ENCODE data around the gene DNAH17. TPM values are rescaled to one million over a fixed set of nuclear protein-coding genes. Genes with fewer than 3 reads are reported as not detected.

The DNAH17 gene
- total RNA-seq, 5 donors from 2014 or later (not counting 1 experiment from before 2014, with no cell fraction given), result 0.33 to 1.2 (median 1.1) TPM

GRCh38 chr17:78485290-78486168, 91.7 kb downstream of the DNAH17 start:
- H3K27ac ChIP-seq (ENCODE audit: low read length), result no peak overlapping the region
- H3K36me3 ChIP-seq (ENCODE audit: control insufficient read depth in 2 of 2, extremely low read depth in 1 of 2, insufficient read depth in 1 of 2, low read length in 1 of 2), result no peaks in the 10 kb centered on the region
- H3K4me1 Mint-ChIP-seq, result peaks cover 5 to 8% (median 7%) of the 10 kb centered on the region in 3 donors
- H3K4me1 ChIP-seq (ENCODE audit: control insufficient read depth in 1 of 2, extremely low read depth in 1 of 2, insufficient read depth in 2 of 2, low read length in 2 of 2), result peaks cover 0 to 14% of the 10 kb centered on the region in 2 experiments
- peak overlapping the region in 2 of 3 donors; percentile 70 to 75 for H3K4me3 Mint-ChIP-seq
- POLR2A ChIA-PET, result interaction anchor here in 1 of 2 donors (0.6 kb wide), 1 partner anchor 73 kb away, joined by 3 read pairs; no protein-coding TSS in a partner anchor
- 92% methylated on average over 26 of the region's 32 CpGs for WGBS (ENCODE audit: insufficient coverage)
- DNase-seq, result no peak
- no peaks in the 10 kb centered on the region for H3K9me3 Mint-ChIP-seq
- H3K4me3 ChIP-seq (ENCODE audit: control insufficient read depth in 1 of 2, extremely low read depth in 1 of 2, low read length in 1 of 2), result no peak overlapping the region
- peaks cover 0 to 30% of the 10 kb centered on the region in 2 experiments for H3K27me3 ChIP-seq (replicated peaks in 1 of 2; ENCODE audit: control insufficient read depth in 2 of 2, extremely low read depth in 1 of 2, insufficient read depth in 2 of 2, low read length in 1 of 2)
- ATAC-seq (replicated peaks in 1 of 4), result no peak
- H3K27me3 Mint-ChIP-seq, result peaks cover 0 to 10% of the 10 kb centered on the region in 2 donors
- CTCF ChIA-PET, result interaction anchor here in 1 of 2 donors (0.5 kb wide), 1 partner anchor 74 kb away, joined by 3 read pairs; no protein-coding TSS in a partner anchor
- H3K9me3 ChIP-seq, result no peaks in the 10 kb centered on the region
- peak overlapping the region in 1 of 2 donors; percentile 28 for H3K27ac Mint-ChIP-seq
- H3K36me3 Mint-ChIP-seq, result no peaks in the 10 kb centered on the region

GRCh38 chr17:78484271-78485246, 92.6 kb downstream of the DNAH17 start:
- CTCF ChIA-PET, result no interaction called here
- peaks cover 0 to 10% of the 10 kb centered on the region in 2 donors for H3K27me3 Mint-ChIP-seq

GRCh38 chr17:78479369-78479768, 97.8 kb downstream of the DNAH17 start:
- Histone ChIP-seq H3K36me3 (ENCODE audit: control insufficient read depth in 2 of 2, extremely low read depth in 1 of 2, insufficient read depth in 1 of 2, low read length in 1 of 2) (no peaks in the 10 kb centered on the region), H3K4me3 (ENCODE audit: control insufficient read depth in 1 of 2, extremely low read depth in 1 of 2, low read length in 1 of 2) (no peak overlapping the region), H3K27ac (ENCODE audit: low read length) (no peak overlapping the region), H3K9me3 (no peaks in the 10 kb centered on the region), H3K27me3 (replicated peaks in 1 of 2; ENCODE audit: control insufficient read depth in 2 of 2, extremely low read depth in 1 of 2, insufficient read depth in 2 of 2, low read length in 1 of 2) (peaks cover 0 to 42% of the 10 kb centered on the region in 2 experiments), H3K4me1 (ENCODE audit: control insufficient read depth in 1 of 2, extremely low read depth in 1 of 2, insufficient read depth in 2 of 2, low read length in 2 of 2) (peaks cover 0 to 23% of the 10 kb centered on the region in 2 experiments)
- Mint-ChIP-seq H3K9me3 (no peaks in the 10 kb centered on the region), H3K4me3 (no peak overlapping the region), H3K27ac (no peak overlapping the region), H3K27me3 (peaks cover 0 to 11% of the 10 kb centered on the region in 2 donors), H3K36me3 (no peaks in the 10 kb centered on the region), H3K4me1 (peaks cover 5 to 13% (median 9%) of the 10 kb centered on the region in 3 donors)
- CTCF ChIA-PET, result interaction anchor here in 1 of 2 donors (0.6 kb wide), 1 partner anchor 118 kb away, joined by 3 read pairs; no protein-coding TSS in a partner anchor
- DNase-seq, result no peak
- POLR2A ChIA-PET, result no interaction called here
- ATAC-seq (replicated peaks in 1 of 4), result no peak
- 92% methylated on average over 2 of the region's 11 CpGs for WGBS (ENCODE audit: insufficient coverage)

More at GRCh38 chr17:78484271-78485246, 92.6 kb downstream of the DNAH17 start:
- POLR2A ChIA-PET, result no interaction called here
- H3K4me1 ChIP-seq (ENCODE audit: control insufficient read depth in 1 of 2, extremely low read depth in 1 of 2, insufficient read depth in 2 of 2, low read length in 2 of 2), result peaks cover 0 to 14% of the 10 kb centered on the region in 2 experiments
- peaks cover 0 to 30% of the 10 kb centered on the region in 2 experiments for H3K27me3 ChIP-seq (replicated peaks in 1 of 2; ENCODE audit: control insufficient read depth in 2 of 2, extremely low read depth in 1 of 2, insufficient read depth in 2 of 2, low read length in 1 of 2)
- ATAC-seq (replicated peaks in 1 of 4), result peak; percentile 91 to 100 (median 94)
- H3K36me3 ChIP-seq (ENCODE audit: control insufficient read depth in 2 of 2, extremely low read depth in 1 of 2, insufficient read depth in 1 of 2, low read length in 1 of 2), result no peaks in the 10 kb centered on the region
- Mint-ChIP-seq H3K4me1 (peaks cover 5 to 8% (median 7%) of the 10 kb centered on the region in 3 donors), H3K36me3 (no peaks in the 10 kb centered on the region), H3K4me3 (peak overlapping the region; percentile 62 to 75 (median 70)), H3K9me3 (no peaks in the 10 kb centered on the region), H3K27ac (peak overlapping the region in 1 of 2 donors; percentile 16)
- 17% methylated on average over 30 of the region's 43 CpGs for WGBS (ENCODE audit: insufficient coverage)
- no peak overlapping the region for H3K27ac ChIP-seq (ENCODE audit: low read length)
- DNase-seq, result peak; percentile 10 to 72 (median 52)
- H3K4me3 ChIP-seq (ENCODE audit: control insufficient read depth in 1 of 2, extremely low read depth in 1 of 2, low read length in 1 of 2), result peak overlapping the region; percentile 42 to 64
- no peaks in the 10 kb centered on the region for H3K9me3 ChIP-seq

- no peak for ATAC-seq (replicated peaks in 1 of 4)
- peaks cover 0 to 36% of the 10 kb centered on the region in 2 experiments for H3K27me3 ChIP-seq (replicated peaks in 1 of 2; ENCODE audit: control insufficient read depth in 2 of 2, extremely low read depth in 1 of 2, insufficient read depth in 2 of 2, low read length in 1 of 2)
These were observed 98.4 kb downstream of the DNAH17 start for GRCh38 chr17:78478757-78479297.

GRCh38 chr17:78477913-78478756, 99.1 kb downstream of the DNAH17 start:
- 71% methylated on average over 2 of the region's 2 CpGs for WGBS (ENCODE audit: insufficient coverage)
- Mint-ChIP-seq H3K27ac (no peak overlapping the region), H3K27me3 (peaks cover 0 to 8% of the 10 kb centered on the region in 2 donors), H3K4me3 (no peak overlapping the region), H3K4me1 (peaks cover 0 to 11% (median 6%) of the 10 kb centered on the region in 3 donors), H3K9me3 (no peaks in the 10 kb centered on the region), H3K36me3 (no peaks in the 10 kb centered on the region)
- ChIA-PET CTCF (no interaction called here), POLR2A (no interaction called here)
- DNase-seq (no peak), ATAC-seq (replicated peaks in 1 of 4) (no peak)
- H3K27me3 ChIP-seq (replicated peaks in 1 of 2; ENCODE audit: control insufficient read depth in 2 of 2, extremely low read depth in 1 of 2, insufficient read depth in 2 of 2, low read length in 1 of 2), result peaks cover 0 to 30% of the 10 kb centered on the region in 2 experiments
- peaks cover 0 to 20% of the 10 kb centered on the region in 2 experiments for H3K4me1 ChIP-seq (ENCODE audit: control insufficient read depth in 1 of 2, extremely low read depth in 1 of 2, insufficient read depth in 2 of 2, low read length in 2 of 2)
- H3K36me3 ChIP-seq (ENCODE audit: control insufficient read depth in 2 of 2, extremely low read depth in 1 of 2, insufficient read depth in 1 of 2, low read length in 1 of 2), result no peaks in the 10 kb centered on the region
- H3K27ac ChIP-seq (ENCODE audit: low read length), result no peak overlapping the region
- H3K9me3 ChIP-seq, result no peaks in the 10 kb centered on the region
- H3K4me3 ChIP-seq (ENCODE audit: control insufficient read depth in 1 of 2, extremely low read depth in 1 of 2, low read length in 1 of 2), result no peak overlapping the region

More at GRCh38 chr17:78478757-78479297, 98.4 kb downstream of the DNAH17 start:
- H3K27me3 Mint-ChIP-seq, result peaks cover 0 to 8% of the 10 kb centered on the region in 2 donors
- H3K4me3 Mint-ChIP-seq, result no peak overlapping the region
- ChIA-PET POLR2A (no interaction called here), CTCF (interaction anchor here in 1 of 2 donors (0.6 kb wide), 1 partner anchor 119 kb away, joined by 3 read pairs; no protein-coding TSS in a partner anchor)
- Histone ChIP-seq H3K27ac (ENCODE audit: low read length) (no peak overlapping the region), H3K4me3 (ENCODE audit: control insufficient read depth in 1 of 2, extremely low read depth in 1 of 2, low read length in 1 of 2) (no peak overlapping the region), H3K9me3 (no peaks in the 10 kb centered on the region), H3K36me3 (ENCODE audit: control insufficient read depth in 2 of 2, extremely low read depth in 1 of 2, insufficient read depth in 1 of 2, low read length in 1 of 2) (no peaks in the 10 kb centered on the region), H3K4me1 (ENCODE audit: control insufficient read depth in 1 of 2, extremely low read depth in 1 of 2, insufficient read depth in 2 of 2, low read length in 2 of 2) (peaks cover 0 to 20% of the 10 kb centered on the region in 2 experiments)
- no peaks in the 10 kb centered on the region for H3K36me3 Mint-ChIP-seq
- H3K9me3 Mint-ChIP-seq, result no peaks in the 10 kb centered on the region
- WGBS (ENCODE audit: insufficient coverage), result 84% methylated on average over 4 of the region's 6 CpGs
- H3K4me1 Mint-ChIP-seq, result peaks cover 0 to 11% (median 6%) of the 10 kb centered on the region in 3 donors
- no peak for DNase-seq
- no peak overlapping the region for H3K27ac Mint-ChIP-seq

All from T-cell (primary cell).